Heart left ventricle (tissue), 16 donors: ENCODE results near the gene SCRT2. TPM values are rescaled to one million over a fixed set of nuclear protein-coding genes. Genes with fewer than 3 reads are reported as not detected.

ENCODE experiments used
- ATAC-seq, 4 donors: fragments of 200-7000 bp; cut with Tn5 transposase; one replicate each; pipeline ENCODE4 v1.9.1; 2020 to 2022; ENCODE audit warnings: moderate library complexity in 4 of 4, mild to moderate bottlenecking in 3 of 4, moderate number of reproducible peaks in 1 of 4
- DNase-seq, 5 donors: peaks; one replicate each; pipeline ENCODE4 v3.0.0-alpha.2; 2020
- H3K27ac ChIP-seq, 12 donors: fragments of 200-600 bp; sonication (generic) in 4 of 12; one replicate each; pipeline versions ENCODE4 v1.5.0 to v1.8.0; 2016 to 2022; ENCODE audit warnings: mild to moderate bottlenecking in 2 of 12
- H3K27me3 ChIP-seq, 9 donors: fragments of 200-600 bp; sonication (generic) in 2 of 9; one replicate each; pipeline versions ENCODE4 v1.5.1 to v1.8.0; 2016 to 2022; ENCODE audit warnings: mild to moderate bottlenecking in 3 of 9
- H3K36me3 ChIP-seq, 9 donors: fragments of 200-600 bp; sonication (generic) in 2 of 9; one replicate each; pipeline versions ENCODE4 v1.5.0 to v1.8.0; 2018 to 2022; ENCODE audit warnings: mild to moderate bottlenecking in 2 of 9
- H3K4me1 ChIP-seq, 12 donors: fragments of 200-600 bp; sonication (generic) in 4 of 12; one replicate each; pipeline versions ENCODE4 v1.5.0 to v1.8.0; 2016 to 2022; ENCODE audit warnings: mild to moderate bottlenecking in 3 of 12
- H3K4me3 ChIP-seq, 12 donors: fragments of 200-600 bp; sonication (generic) in 4 of 12; one replicate each; pipeline versions ENCODE4 v1.5.0 to v1.8.0; 2017 to 2022; ENCODE audit warnings: mild to moderate bottlenecking in 9 of 12, moderate library complexity in 4 of 12
- H3K9me3 ChIP-seq, 12 donors: fragments of 200-600 bp; sonication (generic) in 4 of 12; one replicate each; pipeline versions ENCODE4 v1.5.0 to v1.8.0; 2016 to 2022; ENCODE audit warnings: mild to moderate bottlenecking in 1 of 12
- POLR2A ChIP-seq, 2 donors: fragments of 450-650 bp; IDR thresholded peaks; one replicate each; pipeline ENCODE4 v1.6.1; 2017; ENCODE audit warnings: antibody characterized with exemption in 2 of 2, mild to moderate bottlenecking in 2 of 2, moderate library complexity in 2 of 2
- WGBS, 4 donors: extraction: QIAGEN DNeasy Blood & Tissue Kit in 2 of 4; methylation state at CpG; one replicate each; pipeline versions ENCODE4 v1.1.5 to v1.1.7; 2013 to 2018; 5-methylcytosine and 5-hydroxymethylcytosine counted together
- intact Hi-C, 10 donors: fragments of 100-400 bp; cut with DNase I; formaldehyde crosslinking; loops; one replicate each; pipeline versions ENCODE4 v1.11.1 to v1.14.2; 2022
- polyA plus RNA-seq, 2 donors: library from polyadenylated mRNA; stranded (reverse); fragments of 200-250 nt; gene quantifications; one replicate each; pipeline ENCODE4 v1.2.3, GENCODE V29; 2013
- total RNA-seq, 9 donors: library from RNA; depleted of rRNA in 2 of 9; stranded (reverse); fragments of >200 nt in 2 of 9; fragmentation: NEBNext Ultra II Directional in 3 of 9; extraction: Animal tissue kit (Norgen Biotek cat#: 25700) in 3 of 9; gene quantifications; one replicate each; pipeline versions ENCODE4 v1.1.0 to v1.2.4, GENCODE V29; 2016 to 2023
- TF ChIP-seq, protein P1 (sequence below), 12 donors: fragments of 200-600 bp; sonication (generic) in 4 of 12; IDR thresholded peaks; one replicate each; pipeline versions ENCODE4 v1.5.0 to v1.8.0; 2018 to 2022; ENCODE audit warnings: antibody characterized with exemption in 12 of 12, mild to moderate bottlenecking in 5 of 12
- donor health status: ischemic (EF 13 %, LVEDD 7.1; RV severe dilation, severe dysfunction).
- donor health status: healthy with polysubstance abuse.
- donor health status: DM: no; HTN: yes; CAD: no.
- donor health status: DM: no; HTN: no; CAD: no.
- donor health status: ischemic (EF 25% LVEDD 6.9; RV normal size, moderate dysfunction).
- donor health status: ischemic (EF 25% LVEDD 5.7; RV mildly dilated, moderate dysfunction).
- donor health status: healthy.
- donor health status: DM: yes; HTN: yes; CAD: no.
- donor health status: ischemic (EF 35%, LVEDD 5.7; RV mildly dilated, moderate dysfunction).
- donor health status: nonischemic (EF 11% LVEDD 7.7; RV severe dilation, severe dysfunction).
- donor health status: DM: yes; HTN: yes; CAD: no.
- donor health status: PGD.
- donor health status: ischemic (EF 29% LVEDD 5.4; RV normal size, mild dysfunction).
- donor health status: nonischemic (EF 23%, LVEDD 6.1; RV moderate dilation, normal function).

The SCRT2 gene
- total and polyA plus RNA-seq, 11 donors, result not detected

DNA sequence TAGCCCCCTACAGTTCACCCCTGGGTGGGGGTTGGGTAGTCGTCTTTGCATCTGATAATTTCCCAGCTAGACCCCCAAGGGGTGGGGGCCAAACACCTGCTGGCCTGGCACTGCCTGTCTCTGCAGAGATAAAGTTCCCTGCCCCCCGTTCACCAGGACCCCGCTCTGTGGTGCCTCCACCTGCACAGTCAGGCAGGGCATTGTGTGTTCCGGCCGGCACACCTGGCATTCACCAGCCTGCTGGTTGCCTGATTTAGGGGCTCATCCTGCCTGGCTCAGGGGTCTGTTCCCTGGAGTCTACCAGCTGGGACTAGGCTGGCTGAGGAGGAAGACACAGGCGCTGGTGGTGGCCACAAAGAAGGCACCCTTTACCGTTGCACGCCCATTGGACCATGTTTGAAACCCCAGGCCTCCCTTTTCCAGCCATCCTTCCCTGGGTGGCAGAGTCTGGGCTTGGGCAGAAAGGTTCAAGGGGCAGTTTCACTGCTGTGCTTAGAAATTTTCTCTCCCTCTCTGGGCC, 30.8 kb upstream of the SCRT2 start:
- intact Hi-C loops, result no loop called here

DNA sequence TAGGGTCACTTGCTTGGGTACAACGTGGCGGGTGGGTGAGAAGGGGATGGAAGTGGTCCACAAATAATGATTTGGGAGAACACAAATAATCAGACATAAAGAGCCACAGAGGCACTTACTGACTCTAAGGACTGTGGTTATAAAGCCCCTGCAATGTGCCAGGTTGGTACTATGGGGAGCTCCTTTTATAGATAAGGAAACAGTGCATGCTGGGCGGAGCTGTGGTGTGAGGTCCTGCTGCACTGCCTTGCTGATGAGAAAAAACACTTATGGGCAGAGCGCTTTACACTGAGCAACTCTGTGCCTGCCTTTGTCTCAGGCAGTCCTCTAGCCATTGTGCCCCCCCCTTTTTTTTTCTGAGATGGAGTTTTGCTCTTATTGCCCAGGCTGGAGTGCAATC, 29.1 kb upstream of the SCRT2 start:
- TF ChIP-seq, protein P1, sequence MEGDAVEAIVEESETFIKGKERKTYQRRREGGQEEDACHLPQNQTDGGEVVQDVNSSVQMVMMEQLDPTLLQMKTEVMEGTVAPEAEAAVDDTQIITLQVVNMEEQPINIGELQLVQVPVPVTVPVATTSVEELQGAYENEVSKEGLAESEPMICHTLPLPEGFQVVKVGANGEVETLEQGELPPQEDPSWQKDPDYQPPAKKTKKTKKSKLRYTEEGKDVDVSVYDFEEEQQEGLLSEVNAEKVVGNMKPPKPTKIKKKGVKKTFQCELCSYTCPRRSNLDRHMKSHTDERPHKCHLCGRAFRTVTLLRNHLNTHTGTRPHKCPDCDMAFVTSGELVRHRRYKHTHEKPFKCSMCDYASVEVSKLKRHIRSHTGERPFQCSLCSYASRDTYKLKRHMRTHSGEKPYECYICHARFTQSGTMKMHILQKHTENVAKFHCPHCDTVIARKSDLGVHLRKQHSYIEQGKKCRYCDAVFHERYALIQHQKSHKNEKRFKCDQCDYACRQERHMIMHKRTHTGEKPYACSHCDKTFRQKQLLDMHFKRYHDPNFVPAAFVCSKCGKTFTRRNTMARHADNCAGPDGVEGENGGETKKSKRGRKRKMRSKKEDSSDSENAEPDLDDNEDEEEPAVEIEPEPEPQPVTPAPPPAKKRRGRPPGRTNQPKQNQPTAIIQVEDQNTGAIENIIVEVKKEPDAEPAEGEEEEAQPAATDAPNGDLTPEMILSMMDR (IDR thresholded peaks at IDR 0.05), result no peak
- no peak for TF ChIP-seq POLR2A (IDR thresholded peaks at IDR 0.05)
- H3K4me1 ChIP-seq, result peaks cover 0 to 25% (median under 1%) of the 10 kb centered on the region in 12 donors
- intact Hi-C loops, result no loop called here

More for the DNA sequence above, 30.8 kb upstream of the SCRT2 start:
- Histone ChIP-seq H3K27me3 (peaks cover 0 to 35% (median 6%) of the 10 kb centered on the region in 9 donors), H3K4me1 (peaks cover 0 to 17% (median 0%) of the 10 kb centered on the region in 12 donors), H3K9me3 (peaks cover 0 to 11% (median 0%) of the 10 kb centered on the region in 12 donors), H3K4me3 (no peak overlapping the region), H3K27ac (no peak overlapping the region), H3K36me3 (no peaks in the 10 kb centered on the region)
- DNase-seq (no peak), ATAC-seq (no peak)
- TF ChIP-seq, protein P1 (IDR thresholded peaks at IDR 0.05), result no peak
- TF ChIP-seq POLR2A (IDR thresholded peaks at IDR 0.05), result no peak
- 59 to 83% (median 75%) methylated on average over 5 to 8 of the region's 8 CpGs for WGBS, 4 donors

DNA sequence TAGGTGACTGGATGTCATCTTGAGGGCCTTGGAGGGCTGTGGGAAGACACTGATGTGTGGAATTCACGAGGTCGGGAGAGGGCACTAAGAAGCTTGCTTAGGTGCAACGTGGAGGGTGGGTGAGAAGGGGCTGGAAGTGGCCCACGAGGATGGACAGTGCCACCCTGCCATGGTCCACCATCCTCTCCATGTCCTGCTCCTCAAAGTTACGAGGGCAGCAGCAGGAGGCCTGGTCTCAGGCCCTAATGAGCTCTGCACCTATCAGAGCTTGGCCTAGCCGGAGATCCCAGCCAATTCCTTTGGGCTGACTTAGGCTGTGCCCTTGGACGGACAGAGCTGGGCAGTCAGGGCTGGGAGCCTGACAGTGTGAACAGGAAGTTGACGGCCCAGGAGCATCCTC, 27.8 kb upstream of the SCRT2 start:
- intact Hi-C loops, result no loop called here
- H3K4me1 ChIP-seq, result peaks cover 0 to 25% (median 3%) of the 10 kb centered on the region in 12 donors
- H3K27ac ChIP-seq, result no peak overlapping the region
- H3K36me3 ChIP-seq, result no peaks in the 10 kb centered on the region
- TF ChIP-seq, protein P1 (IDR thresholded peaks at IDR 0.05), result no peak
- no peak for TF ChIP-seq POLR2A (IDR thresholded peaks at IDR 0.05)
- DNase-seq, result no peak
- H3K4me3 ChIP-seq, result no peak overlapping the region
- WGBS, 4 donors, result 76 to 86% (median 80%) methylated on average over 7 to 8 of the region's 8 CpGs
- peaks cover 0 to 1% (median 0%) of the 10 kb centered on the region in 12 donors for H3K9me3 ChIP-seq
- no peak for ATAC-seq
- H3K27me3 ChIP-seq, result peaks cover 0 to 6% (median 0%) of the 10 kb centered on the region in 9 donors

More for the DNA sequence above, 29.1 kb upstream of the SCRT2 start:
- Histone ChIP-seq H3K4me3 (no peak overlapping the region), H3K36me3 (no peaks in the 10 kb centered on the region), H3K9me3 (peaks cover 0 to 11% (median 0%) of the 10 kb centered on the region in 12 donors), H3K27ac (no peak overlapping the region), H3K27me3 (peaks cover 0 to 19% (median 3%) of the 10 kb centered on the region in 9 donors)
- 88 to 94% (median 88%) methylated on average over 4 of the region's 4 CpGs for WGBS, 4 donors
- DNase-seq (no peak), ATAC-seq (no peak)

DNA sequence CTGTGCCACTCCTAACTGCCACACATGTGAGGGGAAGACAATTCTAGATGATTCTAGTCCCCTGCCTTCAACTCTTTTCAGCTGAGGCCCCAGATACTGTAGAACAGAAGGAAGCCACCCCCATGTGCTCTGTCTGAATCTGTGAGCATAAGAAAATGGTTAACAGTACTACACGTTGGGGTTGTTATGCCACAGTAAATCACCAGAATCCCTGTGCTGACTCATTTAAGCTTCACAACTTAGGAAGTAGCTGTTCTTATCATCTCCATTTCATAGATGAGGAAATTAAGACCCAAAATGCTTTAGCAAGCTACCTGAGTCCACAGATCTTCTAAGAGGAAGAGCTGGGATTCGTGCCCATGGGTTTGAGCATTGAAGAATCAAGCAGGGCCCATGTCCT, 27.4 kb upstream of the SCRT2 start:
- intact Hi-C loops, result no loop called here
- no peak for ATAC-seq

More for the DNA sequence above, 27.4 kb upstream of the SCRT2 start:
- no peak overlapping the region for H3K27ac ChIP-seq
- no peaks in the 10 kb centered on the region for H3K9me3 ChIP-seq
- TF ChIP-seq POLR2A (IDR thresholded peaks at IDR 0.05), result no peak
- TF ChIP-seq, protein P1 (IDR thresholded peaks at IDR 0.05), result no peak
- H3K4me3 ChIP-seq, result no peak overlapping the region
- no peaks in the 10 kb centered on the region for H3K36me3 ChIP-seq
- WGBS, 4 donors, result 50 to 70% (median 65%) methylated on average over 2 of the region's 2 CpGs
- DNase-seq, result no peak
- H3K4me1 ChIP-seq, result peaks cover 0 to 25% (median 3%) of the 10 kb centered on the region in 12 donors
- H3K27me3 ChIP-seq, result peaks cover 0 to 3% (median 0%) of the 10 kb centered on the region in 9 donors
